HG03457 (cell line): Measurements from ENCODE around the gene SPATA21.

Experiments used
- ATAC-seq: cut with Tn5 transposase; IDR thresholded peaks from one replicate; pipeline ENCODE4 v1.9.1; 2021; ENCODE audit warnings: moderate number of reproducible peaks; ENCODE audit not compliant: unreplicated experiment

SPATA21 gene

GRCh38 chr1:16422041-16422440 is 15.2 kb downstream of the SPATA21 start:
- ATAC-seq, result no peak

GRCh38 chr1:16421201-16421600 is 16.0 kb downstream of the SPATA21 start:
- peak; percentile 19 for ATAC-seq

- peak; percentile 76 for ATAC-seq
Measured at GRCh38 chr1:16420424-16421118, 16.7 kb downstream of the SPATA21 start.

GRCh38 chr1:16418823-16419425 is 18.3 kb downstream of the SPATA21 start:
- ATAC-seq, result no peak

GRCh38 chr1:16413191-16413590 is 24.0 kb downstream of the SPATA21 start:
- no peak for ATAC-seq

- ATAC-seq, result no peak
Measured at GRCh38 chr1:16410803-16411202, 26.4 kb downstream of the SPATA21 start.

- no peak for ATAC-seq
Measured at GRCh38 chr1:16409536-16410152, 27.6 kb downstream of the SPATA21 start.

- ATAC-seq, result no peak
Measured at GRCh38 chr1:16406868-16407267, 30.4 kb downstream of the SPATA21 start.

- ATAC-seq, result no peak
Measured at GRCh38 chr1:16405441-16405840, 31.8 kb downstream of the SPATA21 start.

GRCh38 chr1:16402742-16403141 is 34.5 kb downstream of the SPATA21 start:
- no peak for ATAC-seq

- ATAC-seq, result no peak
Measured at GRCh38 chr1:16398371-16398953, 38.8 kb downstream of the SPATA21 start.

GRCh38 chr1:16397120-16397519 is 40.1 kb downstream of the SPATA21 start:
- ATAC-seq, result no peak

- no peak for ATAC-seq
Measured at GRCh38 chr1:16396591-16396990, 40.6 kb downstream of the SPATA21 start.

- ATAC-seq, result no peak
Measured at GRCh38 chr1:16394977-16395376, 42.2 kb downstream of the SPATA21 start.

- ATAC-seq, result no peak
Measured at GRCh38 chr1:16393570-16394521, 43.4 kb downstream of the SPATA21 start.

GRCh38 chr1:16392740-16393569 is 44.3 kb downstream of the SPATA21 start:
- no peak for ATAC-seq

GRCh38 chr1:16391411-16391810 is 45.8 kb downstream of the SPATA21 start:
- no peak for ATAC-seq

GRCh38 chr1:16387201-16388188 is 49.7 kb downstream of the SPATA21 start:
- no peak for ATAC-seq
